H1 (cell line): ENCODE data around the gene MYOC. TPM values are rescaled to one million over a fixed set of nuclear protein-coding genes. Genes with fewer than 3 reads are reported as not detected.

Experiments used
- CTCF ChIA-PET: fragments of 300-600 bp; sonication (Branson Sonifier 250); formaldehyde crosslinking; loops from one replicate; lab custom pipeline; 2021; ENCODE audit not compliant: partially characterized antibody; lab: Charles Lee
- POLR2A ChIA-PET: fragments of 300-600 bp; sonication (Branson Sonifier 250); formaldehyde crosslinking; loops from one replicate; lab custom pipeline; 2021; ENCODE audit warnings: inconsistent platforms; ENCODE audit not compliant: partially characterized antibody; lab: Charles Lee
- DNase-seq, 2 experiments: peaks; one replicate each; pipeline versions ENCODE4 v3.0.0 to v3.0.0-alpha.2; 2010 to 2022; ENCODE audit warnings: low spot score in 2 of 2, low read depth in 1 of 2, mixed read lengths in 1 of 2
- FAIRE-seq: peaks from 2 replicates; lab custom pipeline; 2011; peaks lifted over from hg19 to GRCh38; lab: Jason Lieb, UNC
- H2AFZ ChIP-seq: 2 replicates; pipeline ENCODE4 v1.8.1; 2012; ENCODE audit warnings: low read length, inconsistent platforms
- H2AK5ac ChIP-seq: 2 replicates; pipeline ENCODE4 v1.6.1; 2013; ENCODE audit warnings: low read depth, low read length
- H2BK120ac ChIP-seq: replicated peaks from 2 replicates; pipeline ENCODE3; 2013; ENCODE audit warnings: low read depth, low read length, inconsistent platforms
- H2BK12ac ChIP-seq: 2 replicates; pipeline ENCODE4 v1.6.1; 2013; ENCODE audit warnings: low read depth, low read length
- H2BK15ac ChIP-seq: 2 replicates; pipeline ENCODE4 v1.6.1; 2013; ENCODE audit warnings: low read length
- H2BK20ac ChIP-seq: 2 replicates; pipeline ENCODE4 v1.6.1; 2013; ENCODE audit warnings: low read length
- H2BK5ac ChIP-seq: 2 replicates; pipeline ENCODE4 v1.6.1; 2013; ENCODE audit warnings: low read depth, low read length
- H3K14ac ChIP-seq: 2 replicates; pipeline ENCODE4 v1.6.1; 2013; ENCODE audit warnings: inconsistent platforms; ENCODE audit not compliant: insufficient read length
- H3K18ac ChIP-seq: 2 replicates; pipeline ENCODE4 v1.6.1; 2013; ENCODE audit warnings: low read length; ENCODE audit errors: extremely low read depth
- H3K23ac ChIP-seq: 2 replicates; pipeline ENCODE4 v1.6.1; 2013; ENCODE audit warnings: inconsistent platforms; ENCODE audit not compliant: insufficient read length
- H3K23me2 ChIP-seq: 2 replicates; pipeline ENCODE4 v1.6.1; 2013; ENCODE audit warnings: low read depth, low read length
- H3K27ac ChIP-seq: 2 replicates; pipeline ENCODE4 v1.6.1; 2011; ENCODE audit warnings: low read depth, low read length, inconsistent platforms
- H3K27me3 ChIP-seq, 4 experiments: replicated peaks in 1 of 4; 1 replicate in 1 of 4; 2 replicates in 3 of 4; pipeline versions ENCODE4 v1.6.1 to v1.8.1; 2011 to 2013; ENCODE audit warnings: low read length in 3 of 4, mild to moderate bottlenecking in 3 of 4, inconsistent platforms in 2 of 4, mixed read lengths in 2 of 4, moderate library complexity in 1 of 4; ENCODE audit not compliant: control insufficient read depth in 3 of 4, insufficient read depth in 3 of 4; ENCODE audit errors: extremely low read depth in 1 of 4
- H3K36me3 ChIP-seq, 4 experiments: 2 replicates each; pipeline versions ENCODE4 v1.6.1 to v1.8.1; 2011 to 2013; ENCODE audit warnings: mild to moderate bottlenecking in 4 of 4, low read length in 3 of 4, moderate library complexity in 2 of 4, control low read depth in 1 of 4, inconsistent platforms in 1 of 4; ENCODE audit not compliant: insufficient read depth in 4 of 4, control insufficient read depth in 2 of 4
- H3K4ac ChIP-seq: replicated peaks from 2 replicates; pipeline ENCODE3; 2013; ENCODE audit warnings: low read length, low read depth, mixed read lengths, inconsistent platforms; ENCODE audit not compliant: insufficient read length
- H3K4me1 ChIP-seq, 4 experiments: replicated peaks in 1 of 4; 1 replicate in 1 of 4; 2 replicates in 3 of 4; pipeline versions ENCODE4 v1.6.1 to v1.8.1; 2011 to 2013; ENCODE audit warnings: low read length in 3 of 4, inconsistent platforms in 2 of 4, mixed read lengths in 1 of 4; ENCODE audit not compliant: insufficient read depth in 4 of 4, control insufficient read depth in 3 of 4
- H3K4me2 ChIP-seq, 2 experiments: 2 replicates each; pipeline versions ENCODE4 v1.6.1 to v1.8.1; 2011 to 2013; ENCODE audit warnings: low read depth in 2 of 2, low read length in 2 of 2, control low read depth in 1 of 2, inconsistent platforms in 1 of 2, mild to moderate bottlenecking in 1 of 2; ENCODE audit not compliant: insufficient read depth in 1 of 2
- H3K4me3 ChIP-seq, 4 experiments: fragments of 200-600, 300-600 bp in 1 of 4; sonication (generic), shearing (Covaris generic), sonication (Bioruptor Twin) in 1 of 4; 2 replicates each; pipeline versions ENCODE4 v1.5.1 to v1.8.1; 2011 to 2016; ENCODE audit warnings: low read length in 4 of 4, low read depth in 3 of 4, control low read depth in 2 of 4, inconsistent platforms in 2 of 4, mild to moderate bottlenecking in 2 of 4, mixed read lengths in 1 of 4, moderate library complexity in 1 of 4; ENCODE audit not compliant: insufficient read depth in 2 of 4; ENCODE audit errors: extremely low read depth in 1 of 4
- H3K56ac ChIP-seq: replicated peaks from 2 replicates; pipeline ENCODE3; 2013; ENCODE audit warnings: low read depth, mild to moderate bottlenecking, mixed read lengths, low read length, inconsistent platforms; ENCODE audit not compliant: insufficient read length
- H3K79me1 ChIP-seq: 2 replicates; pipeline ENCODE4 v1.6.1; 2013; ENCODE audit warnings: low read depth, low read length, control low read depth
- H3K79me2 ChIP-seq, 2 experiments: 2 replicates each; pipeline versions ENCODE4 v1.6.1 to v1.8.1; 2012 to 2013; ENCODE audit warnings: low read length in 2 of 2, mild to moderate bottlenecking in 2 of 2, inconsistent platforms in 1 of 2; ENCODE audit not compliant: insufficient read depth in 2 of 2, control insufficient read depth in 1 of 2
- H3K9ac ChIP-seq, 4 experiments: replicated peaks in 1 of 4; 1 replicate in 1 of 4; 2 replicates in 3 of 4; pipeline versions ENCODE4 v1.6.1 to v1.8.1; 2011 to 2013; ENCODE audit warnings: low read depth in 3 of 4, low read length in 3 of 4, control low read depth in 2 of 4, mild to moderate bottlenecking in 2 of 4, moderate library complexity in 2 of 4, inconsistent platforms in 1 of 4; ENCODE audit errors: extremely low read depth in 1 of 4
- H3K9me3 ChIP-seq, 2 experiments: 2 replicates each; pipeline versions ENCODE4 v1.6.1 to v1.8.1; 2012 to 2013; ENCODE audit warnings: mild to moderate bottlenecking in 2 of 2, moderate library complexity in 2 of 2, control low read depth in 1 of 2, inconsistent platforms in 1 of 2, low read depth in 1 of 2, low read length in 1 of 2, mixed read lengths in 1 of 2; ENCODE audit not compliant: insufficient read depth in 2 of 2
- H4K20me1 ChIP-seq, 2 experiments: replicated peaks in 1 of 2; 2 replicates each; pipeline versions ENCODE3 to v1.8.1; 2011 to 2013; ENCODE audit warnings: inconsistent platforms in 2 of 2, low read length in 2 of 2, mild to moderate bottlenecking in 1 of 2; ENCODE audit not compliant: insufficient read depth in 2 of 2, control insufficient read depth in 1 of 2
- H4K5ac ChIP-seq: 2 replicates; pipeline ENCODE4 v1.6.1; 2013; ENCODE audit warnings: low read length, low read depth, mixed read lengths, inconsistent platforms; ENCODE audit not compliant: insufficient read length
- H4K8ac ChIP-seq: 2 replicates; pipeline ENCODE4 v1.8.0; 2013; ENCODE audit warnings: mild to moderate bottlenecking, moderate library complexity, low read length, inconsistent platforms; ENCODE audit not compliant: insufficient read depth; ENCODE audit errors: extremely low read depth
- H4K91ac ChIP-seq: replicated peaks from 2 replicates; pipeline ENCODE3; 2013; ENCODE audit warnings: low read length, mixed read lengths, inconsistent platforms; ENCODE audit not compliant: insufficient read length
- ASH2L ChIP-seq: fragments of 200-600, 300-600 bp; sonication (generic); IDR thresholded peaks from one replicate; pipeline ENCODE4 v1.7.1; 2017; ENCODE audit warnings: low read length
- BRCA1 ChIP-seq: IDR thresholded peaks from 2 replicates; pipeline ENCODE4 v1.6.1; 2012; ENCODE audit warnings: low read depth, low read length, improper control_type of control experiment
- CBX8 ChIP-seq: fragments of 300-800, 300-1000 bp; sonication (generic); IDR thresholded peaks from 2 replicates; pipeline ENCODE4 v1.7.1; 2016; ENCODE audit warnings: low read depth, low read length, borderline replicate concordance
- CHD1 ChIP-seq: IDR thresholded peaks from 2 replicates; pipeline ENCODE4 v1.6.1; 2012; ENCODE audit warnings: low read depth, low read length, improper control_type of control experiment
- CTBP2 ChIP-seq: IDR thresholded peaks from 2 replicates; pipeline ENCODE4 v1.7.0; 2011; ENCODE audit warnings: borderline replicate concordance, mild to moderate bottlenecking, moderate library complexity, mixed read lengths, low read length; ENCODE audit not compliant: insufficient read depth, insufficient read length
- GTF2F1 ChIP-seq: IDR thresholded peaks from 2 replicates; pipeline ENCODE4 v1.6.1; 2012; ENCODE audit warnings: low read depth, low read length, improper control_type of control experiment, borderline replicate concordance
- KDM5A ChIP-seq: fragments of 200-600 bp; IDR thresholded peaks from 2 replicates; pipeline ENCODE4 v1.7.1; 2012; ENCODE audit warnings: mild to moderate bottlenecking, low read length, inconsistent platforms, mixed read lengths
- NRF1 ChIP-seq: IDR thresholded peaks from 2 replicates; pipeline ENCODE4 v1.6.1; 2011; ENCODE audit warnings: mild to moderate bottlenecking, low read depth, low read length, improper control_type of control experiment
- SUZ12 ChIP-seq: fragments of 200-600 bp; sonication (generic); IDR thresholded peaks from 2 replicates; pipeline ENCODE4 v1.6.1; 2012; ENCODE audit warnings: mild to moderate bottlenecking, inconsistent platforms, low read length, moderate library complexity, mixed read lengths
- TAF7 ChIP-seq: optimal IDR thresholded peaks from 2 replicates; pipeline ENCODE3; 2011; ENCODE audit warnings: low read depth, mild to moderate bottlenecking, inconsistent platforms, low read length, moderate library complexity, borderline replicate concordance
- ZNF274 ChIP-seq: IDR thresholded peaks from 2 replicates; pipeline ENCODE4 v1.7.0; 2012; ENCODE audit warnings: low read length, borderline replicate concordance; ENCODE audit errors: extremely low read depth
- WGBS, 2 experiments: shearing (Covaris generic) in 1 of 2; methylation state at CpG; one replicate each; pipeline versions ENCODE4 v1.1.6 to v1.1.7; 2013 to 2015; ENCODE audit warnings: low lambda C conversion rate in 2 of 2, mixed read lengths in 2 of 2, inconsistent platforms in 1 of 2, low coverage in 1 of 2, missing lambda C conversion rate in 1 of 2; ENCODE audit not compliant: insufficient replicate concordance in 2 of 2, insufficient coverage in 1 of 2, insufficient read length in 1 of 2; ENCODE audit errors: extremely low coverage in 1 of 2, missing lambda C conversion rate in 1 of 2; 5-methylcytosine and 5-hydroxymethylcytosine counted together
- polyA plus RNA-seq, 7 experiments: library from polyadenylated mRNA; depleted of rRNA in 3 of 7; stranded (reverse) in 5 of 7; unstranded in 2 of 7; fragments of >200 nt in 5 of 7; fragments of 200-250 nt in 2 of 7; gene quantifications; 1 replicate in 5 of 7; 2 replicates in 1 of 7; 4 replicates in 1 of 7; pipeline versions ENCODE4 v1.2.1 to v1.2.3, GENCODE V29; 2011 to 2013; ENCODE audit warnings: missing spikeins in 2 of 7, mixed read lengths in 2 of 7
- total RNA-seq: library from RNA; stranded (reverse); fragmentation: NEBNext Ultra II Directional; extraction: Animal tissue kit (Norgen Biotek cat#: 25700); gene quantifications from 2 replicates; pipeline ENCODE4 v1.2.1, GENCODE V29; 2021
- TF ChIP-seq, protein P1 (sequence below): IDR thresholded peaks from 2 replicates; pipeline ENCODE4 v1.6.1; 2011; ENCODE audit warnings: low read depth, mild to moderate bottlenecking, low read length; ENCODE audit not compliant: insufficient read depth
- TF ChIP-seq, protein P2 (sequence below): IDR thresholded peaks from 2 replicates; pipeline ENCODE4 v1.6.1; 2012; ENCODE audit warnings: inconsistent platforms

Gene MYOC
- total and polyA plus RNA-seq, 2 of the 8 experiments (the other 6 are each of a cell fraction or from before 2014, with no cell fraction given) = not detected

DNA sequence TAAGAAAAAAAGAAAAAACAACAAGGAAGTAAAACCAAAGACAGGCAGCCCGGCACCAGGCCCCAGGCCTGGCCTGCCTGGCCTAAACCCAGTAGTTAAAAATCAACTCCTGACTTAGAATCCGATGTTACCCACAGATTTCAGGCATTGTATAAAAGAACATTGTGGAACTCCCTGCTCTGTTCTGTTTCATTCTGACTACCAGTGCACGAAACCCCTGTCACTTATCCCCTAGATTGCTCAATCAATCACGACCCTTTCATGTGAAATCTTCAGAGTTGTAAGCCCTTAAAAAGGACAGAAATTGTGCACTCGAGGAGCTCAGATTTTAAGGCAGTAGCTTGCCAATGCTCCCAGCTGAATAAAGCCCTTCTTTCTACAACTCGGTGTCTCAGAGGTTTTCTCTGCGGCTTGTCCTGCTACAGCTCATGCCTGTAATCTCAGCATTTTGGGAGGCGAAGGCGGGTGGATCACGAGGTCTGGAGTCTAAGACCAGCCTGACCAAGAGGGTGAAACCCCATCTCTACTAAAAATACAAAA lies 46.0 kb downstream of the MYOC start:
- POLR2A ChIA-PET = no interaction called here
- Histone ChIP-seq H3K4me1 (peaks cover 0 to 3% (median 0%) of the 10 kb centered on the region in 4 experiments; a peak in 1 of 7 replicates), H4K8ac (no peak overlapping the region), H3K9ac (no peak overlapping the region), H2BK20ac (no peak overlapping the region), H2BK15ac (no peak overlapping the region), H3K18ac (no peak overlapping the region), H3K27ac (no peak overlapping the region), H2AK5ac (no peak overlapping the region), H3K14ac (no peak overlapping the region), H3K4me2 (no peak overlapping the region), H4K91ac (no peak overlapping the region), H3K23me2 (no peaks in the 10 kb centered on the region), H2BK12ac (no peak overlapping the region), H2BK5ac (no peak overlapping the region), H3K79me1 (no peaks in the 10 kb centered on the region), H3K79me2 (no peaks in the 10 kb centered on the region), H2AFZ (no peak overlapping the region), H3K23ac (no peak overlapping the region), H4K5ac (no peak overlapping the region), H3K27me3 (no peaks in the 10 kb centered on the region), H4K20me1 (no peaks in the 10 kb centered on the region), H3K56ac (no peak overlapping the region), H2BK120ac (no peak overlapping the region), H3K4me3 (no peak overlapping the region), H3K4ac (no peak overlapping the region), H3K9me3 (no peaks in the 10 kb centered on the region), H3K36me3 (no peaks in the 10 kb centered on the region)
- DNase-seq = no peak
- CTCF ChIA-PET = interaction anchor here (0.7 to 1.4 kb wide), 3 partner anchors 10 to 317 kb away, joined by 3 to 5 read pairs (median 3); no protein-coding TSS in a partner anchor
- WGBS, 2 experiments = 93% methylated on average over 10 of the region's 10 CpGs; no CpG with 5 or more reads in 1 of the 2 experiments
- FAIRE-seq = no peak
- TF ChIP-seq NRF1 (no peak), CBX8 (no peak), TAF7 (no peak), BRCA1 (no peak), KDM5A (no peak), ASH2L (no peak), GTF2F1 (no peak), CHD1 (no peak), ZNF274 (no peak), CTBP2 (no peak), SUZ12 (no peak)
- TF ChIP-seq, protein P1, sequence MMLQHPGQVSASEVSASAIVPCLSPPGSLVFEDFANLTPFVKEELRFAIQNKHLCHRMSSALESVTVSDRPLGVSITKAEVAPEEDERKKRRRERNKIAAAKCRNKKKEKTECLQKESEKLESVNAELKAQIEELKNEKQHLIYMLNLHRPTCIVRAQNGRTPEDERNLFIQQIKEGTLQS = no peak
- TF ChIP-seq, protein P2, sequence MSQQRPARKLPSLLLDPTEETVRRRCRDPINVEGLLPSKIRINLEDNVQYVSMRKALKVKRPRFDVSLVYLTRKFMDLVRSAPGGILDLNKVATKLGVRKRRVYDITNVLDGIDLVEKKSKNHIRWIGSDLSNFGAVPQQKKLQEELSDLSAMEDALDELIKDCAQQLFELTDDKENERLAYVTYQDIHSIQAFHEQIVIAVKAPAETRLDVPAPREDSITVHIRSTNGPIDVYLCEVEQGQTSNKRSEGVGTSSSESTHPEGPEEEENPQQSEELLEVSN = no peak
